Smooth muscle cell of the brain vasculature (primary cell): ENCODE measurements around the gene ZNF184.
A peak's percentile ranks its signal among the peaks of the same experiment; 100 is the strongest.

Source experiments
- DNase-seq: peaks from one replicate; pipeline ENCODE4 v3.0.0-alpha.2; 2012; ENCODE audit warnings: low read depth, low spot score

Gene ZNF184

DNA sequence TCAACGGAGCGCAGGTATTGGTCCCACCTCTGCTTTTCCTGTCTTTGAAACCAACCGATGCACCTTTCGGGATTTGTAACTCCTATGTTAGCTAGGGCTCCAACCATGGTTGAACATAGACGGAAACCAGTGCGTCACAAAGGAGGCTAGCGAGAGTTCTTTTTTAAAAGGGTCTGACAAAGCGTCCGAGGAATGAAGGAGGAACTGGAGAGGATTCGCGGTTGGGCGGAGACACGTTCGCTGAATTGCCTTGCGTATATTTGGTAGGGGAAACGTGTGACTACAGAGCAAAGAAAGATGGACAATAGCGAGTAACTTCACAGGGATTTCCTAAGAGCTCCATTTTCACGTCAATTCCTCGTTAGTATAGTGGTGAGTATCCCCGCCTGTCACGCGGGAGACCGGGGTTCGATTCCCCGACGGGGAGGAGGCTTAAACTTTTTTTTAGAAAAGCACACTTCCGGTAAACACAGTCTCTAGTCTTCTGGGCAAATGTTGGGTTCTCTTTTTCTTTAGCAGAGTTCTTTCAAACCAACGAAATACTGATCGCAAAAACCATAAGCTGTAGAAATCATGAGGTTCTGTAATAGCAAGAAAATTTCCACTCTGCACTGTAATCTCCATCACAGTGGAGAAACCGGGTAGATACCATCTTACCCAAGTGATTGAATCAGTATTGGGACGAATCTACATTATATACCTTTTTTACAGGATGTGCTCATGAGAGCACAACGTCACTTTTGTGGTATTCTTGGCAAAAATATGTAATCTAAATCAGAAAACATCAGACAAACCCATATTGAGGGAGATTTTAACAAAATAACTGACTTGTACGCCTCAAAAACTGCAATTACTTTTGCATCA lies 6.6 kb upstream of the ZNF184 start:
- peak; percentile 65 for DNase-seq

DNA sequence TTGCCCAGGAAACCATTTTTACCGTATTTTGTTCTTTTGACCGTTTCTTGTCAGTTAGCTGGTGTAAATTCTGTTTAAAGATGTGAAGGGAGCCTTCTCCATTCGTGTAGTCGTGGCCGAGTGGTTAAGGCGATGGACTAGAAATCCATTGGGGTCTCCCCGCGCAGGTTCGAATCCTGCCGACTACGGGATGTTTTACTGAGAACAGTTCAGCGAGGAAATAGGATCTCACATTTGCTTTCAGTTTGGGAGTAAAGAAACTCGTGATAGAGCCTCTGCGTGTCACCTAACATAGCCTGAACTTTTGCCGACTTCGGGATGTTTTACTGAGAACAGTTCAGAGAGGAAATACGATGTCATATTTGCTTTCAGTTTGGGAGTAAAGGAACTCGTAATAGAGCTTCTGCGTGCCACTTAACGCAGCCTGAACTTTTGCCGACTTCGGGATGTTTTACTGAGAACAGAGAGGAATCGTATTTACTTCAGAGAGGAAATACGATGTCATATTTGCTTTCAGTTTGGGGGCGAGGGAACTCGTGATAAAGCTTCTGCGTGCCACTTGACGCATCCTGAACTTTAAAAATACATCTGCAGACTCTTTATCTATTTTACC lies 5.9 kb upstream of the ZNF184 start:
- DNase-seq: peak; percentile 77

DNA sequence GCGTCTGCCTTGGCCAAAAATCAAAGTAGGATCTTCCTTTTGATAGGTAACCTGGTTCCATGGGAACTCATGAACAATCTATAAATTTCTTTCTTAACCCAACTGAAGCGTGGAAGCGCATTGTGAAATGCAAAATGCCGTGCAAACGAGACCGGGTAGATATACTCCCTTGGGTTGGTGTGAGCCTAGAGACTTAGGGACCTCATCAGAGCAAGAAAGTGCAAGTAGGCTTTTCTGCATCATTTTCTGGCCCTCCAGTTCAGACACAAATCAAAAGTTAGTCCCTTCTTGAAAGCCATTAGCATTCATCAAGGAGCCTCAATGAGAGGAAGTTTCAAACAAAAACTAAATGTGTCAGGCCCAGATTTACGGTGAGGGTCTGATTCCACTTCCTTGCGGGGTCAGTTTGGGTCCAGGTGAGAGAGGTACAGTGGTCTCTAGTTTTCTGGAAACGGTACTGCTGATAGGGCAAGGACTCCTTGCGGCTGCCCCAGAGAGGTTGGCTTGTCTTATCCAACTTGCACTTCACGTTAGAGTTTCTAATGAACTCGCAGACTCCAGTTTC lies 5.3 kb upstream of the ZNF184 start:
- no peak for DNase-seq

DNA sequence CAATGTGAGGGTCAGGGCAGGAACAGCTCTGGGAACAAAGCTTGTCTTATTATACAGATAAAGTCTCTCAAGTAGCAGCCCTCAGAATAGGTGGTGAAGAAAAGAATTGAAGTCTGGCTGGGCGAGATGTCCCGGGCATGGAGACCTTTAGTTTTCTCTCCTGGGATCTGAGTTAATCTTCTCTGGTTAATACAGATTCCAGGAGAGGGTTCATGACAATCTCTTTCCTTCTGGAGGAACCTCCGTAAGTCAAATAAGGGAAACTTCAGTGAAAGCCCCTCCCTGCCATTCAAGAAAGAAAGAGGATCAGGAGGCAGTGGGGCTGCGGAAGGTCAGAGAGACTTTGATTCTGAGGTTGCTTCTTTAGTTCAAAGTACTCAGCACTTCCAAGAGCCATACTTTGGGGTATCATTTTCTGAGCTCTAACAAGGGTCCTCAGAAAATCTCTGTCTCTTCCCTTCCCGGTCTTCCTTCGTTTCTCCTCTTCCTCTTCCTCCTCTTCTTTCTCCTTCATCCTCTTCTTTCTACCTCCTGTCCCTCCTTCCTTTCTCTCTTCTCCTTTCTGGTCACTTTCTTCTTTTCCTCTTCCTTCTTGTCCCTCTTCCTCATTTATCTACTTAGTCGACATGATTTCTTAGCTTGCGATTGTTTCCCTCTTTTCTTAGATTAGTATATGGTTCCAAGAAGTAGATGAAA lies 4.6 kb upstream of the ZNF184 start:
- no peak for DNase-seq

DNA sequence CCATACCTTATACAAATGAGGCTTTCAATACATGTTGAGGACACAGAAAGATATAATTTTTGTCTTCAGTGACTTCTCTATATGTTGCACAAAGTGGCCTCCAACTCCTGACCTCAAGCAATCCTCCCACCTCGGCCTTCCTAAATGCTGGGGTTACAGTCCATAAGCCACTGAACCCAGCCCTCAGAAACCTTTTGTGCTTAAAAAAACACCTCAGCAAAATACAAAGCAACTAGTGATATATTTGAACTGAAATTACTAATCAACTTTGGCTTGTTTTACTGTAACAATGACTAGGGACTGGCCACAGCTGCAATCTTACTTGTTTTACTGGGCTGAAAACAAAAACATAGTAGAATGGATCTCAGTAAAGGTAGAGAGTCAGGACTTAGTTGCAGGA lies 3.2 kb upstream of the ZNF184 start:
- no peak for DNase-seq

DNA sequence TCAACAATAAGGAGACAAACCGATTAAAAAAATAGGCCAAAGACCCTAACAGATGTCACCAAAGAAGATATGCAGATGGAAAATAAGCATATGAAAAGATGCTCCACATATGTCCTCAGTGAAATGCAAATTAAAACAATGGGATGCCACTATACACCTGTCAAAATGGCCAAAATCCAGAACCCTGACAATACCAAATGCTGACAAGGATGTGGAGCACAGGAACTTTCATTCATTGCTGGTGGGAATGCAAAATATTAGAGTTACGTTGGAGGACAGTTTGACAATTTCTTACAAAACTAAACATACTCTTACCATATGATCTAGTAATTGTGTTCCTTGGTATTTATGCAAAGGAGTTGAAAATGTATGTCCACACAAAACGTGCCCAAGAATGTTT lies 1.8 kb upstream of the ZNF184 start:
- DNase-seq: no peak

DNA sequence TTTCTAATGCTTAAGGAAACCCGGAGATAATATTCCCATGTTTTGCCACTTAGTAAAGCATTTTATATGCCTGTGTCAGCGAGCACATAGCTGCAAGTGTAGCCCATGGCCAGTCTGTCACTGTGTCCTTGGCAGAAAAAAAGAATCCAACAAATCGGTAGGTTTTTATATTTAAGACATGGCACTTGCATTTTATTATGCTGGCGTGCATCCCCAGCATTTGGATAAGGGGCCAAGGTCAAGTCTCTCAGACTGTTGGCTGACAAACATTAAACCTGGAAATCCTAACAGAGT lies 1.2 kb upstream of the ZNF184 start:
- DNase-seq: no peak

DNA sequence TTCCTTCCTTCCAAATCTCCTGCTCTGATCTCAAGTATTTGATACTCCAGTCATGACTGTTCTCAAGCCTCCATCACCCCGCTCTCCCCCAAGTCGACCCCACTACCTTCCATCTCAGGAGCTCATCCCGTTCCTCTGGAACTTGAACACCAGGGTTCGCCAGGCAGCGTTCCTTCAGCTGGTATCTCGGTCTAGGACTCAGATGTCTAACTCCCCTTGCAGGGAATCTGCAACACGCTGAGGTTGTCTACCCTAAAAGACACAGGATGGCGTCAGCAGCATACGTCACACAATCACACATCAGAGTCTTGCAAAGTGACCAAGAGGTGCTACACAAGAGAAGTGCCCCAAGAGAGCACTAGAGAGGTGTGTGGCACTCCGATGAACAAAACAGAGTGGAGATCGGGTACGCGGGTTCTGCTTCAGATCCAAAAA lies 706 bp downstream of the ZNF184 start:
- DNase-seq: peak; percentile 33

DNA sequence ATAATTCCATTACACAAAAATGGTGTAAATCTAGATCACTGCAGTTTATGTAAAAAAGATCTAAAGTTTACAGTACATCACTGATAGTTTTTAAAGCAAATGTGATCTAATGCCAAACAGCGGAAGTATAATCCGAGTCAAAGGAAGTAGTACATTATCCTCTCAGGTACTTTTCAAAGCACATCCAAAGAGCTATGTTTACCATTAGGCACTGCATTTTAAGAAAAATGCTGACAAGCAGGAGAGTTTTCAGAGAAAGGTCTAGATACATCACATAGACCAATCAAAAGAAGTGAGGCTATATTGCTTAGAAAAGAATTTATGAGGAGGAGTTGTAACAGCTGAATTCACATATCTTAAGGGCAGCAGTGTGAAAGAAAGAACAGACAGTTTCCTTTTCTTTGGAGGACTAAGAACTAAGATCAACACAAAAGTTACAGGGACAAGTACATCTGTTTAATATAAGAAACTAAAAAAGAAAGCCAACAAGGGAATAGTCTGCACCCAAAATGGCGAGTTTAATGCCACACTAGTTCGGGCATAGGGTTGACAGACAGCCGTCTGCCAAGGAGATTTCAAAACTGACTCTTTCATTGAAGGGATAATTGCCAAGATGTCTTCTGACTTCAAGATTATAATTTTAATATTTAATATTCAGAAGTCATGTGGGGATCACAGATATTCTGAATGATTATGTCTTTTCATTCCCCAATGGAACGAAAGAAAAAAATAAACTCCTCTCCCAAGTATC lies 1.4 kb downstream of the ZNF184 start:
- no peak for DNase-seq

DNA sequence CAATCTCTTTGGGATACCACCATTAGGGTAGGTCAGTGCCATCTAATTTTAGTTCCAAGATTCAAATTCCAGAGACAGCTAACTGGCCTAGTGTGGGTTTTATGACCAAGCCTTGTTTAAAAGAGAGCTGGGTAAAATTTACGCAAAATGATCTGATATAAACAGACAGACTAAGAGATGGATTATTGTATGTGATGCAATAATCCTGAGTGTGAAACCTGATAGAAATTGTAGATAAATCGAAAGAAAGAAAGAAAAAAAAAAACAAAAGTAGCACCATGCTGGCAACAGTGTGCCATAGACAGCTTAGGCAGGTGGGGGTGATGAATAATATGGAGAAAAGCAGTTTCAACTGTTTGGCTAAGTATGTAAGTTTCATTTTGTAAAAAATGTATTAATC lies 2.9 kb downstream of the ZNF184 start:
- no peak for DNase-seq

DNA sequence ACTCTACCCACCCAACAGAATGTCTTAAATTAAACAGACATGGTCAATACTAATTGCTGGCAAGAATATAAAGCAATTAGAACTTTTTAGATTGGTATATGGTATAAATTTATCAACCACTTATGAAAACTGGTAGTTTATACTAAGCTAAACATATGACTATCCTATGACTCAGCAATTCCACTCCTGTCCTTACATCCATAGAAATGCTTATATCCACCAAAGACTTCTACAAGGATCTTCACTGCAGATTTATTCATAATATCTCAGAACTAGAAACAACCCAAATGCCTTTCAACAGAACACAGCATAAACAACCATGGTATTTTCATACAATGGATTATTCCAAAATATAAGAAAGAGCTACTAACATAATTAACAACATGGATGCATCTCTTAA lies 4.6 kb downstream of the ZNF184 start:
- DNase-seq: no peak

DNA sequence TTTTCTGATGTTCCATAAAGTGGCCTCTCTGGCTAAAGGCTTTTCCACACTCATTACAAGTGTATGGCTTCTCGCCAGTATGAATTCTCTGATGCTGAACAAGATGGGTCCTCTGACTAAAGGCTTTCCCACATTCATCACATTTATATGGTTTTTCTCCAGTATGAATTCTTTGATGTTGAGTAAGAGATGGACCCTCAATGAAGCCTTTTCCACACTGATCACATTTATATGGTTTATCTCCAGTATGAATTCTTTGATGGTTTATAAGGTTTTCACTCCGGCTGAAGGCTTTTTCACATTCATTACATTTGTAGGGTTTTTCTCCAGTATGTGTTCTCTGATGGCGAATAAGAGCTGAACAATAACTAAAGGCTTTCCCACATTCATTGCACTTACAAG lies 20.4 kb downstream of the ZNF184 start:
- no peak for DNase-seq

DNA sequence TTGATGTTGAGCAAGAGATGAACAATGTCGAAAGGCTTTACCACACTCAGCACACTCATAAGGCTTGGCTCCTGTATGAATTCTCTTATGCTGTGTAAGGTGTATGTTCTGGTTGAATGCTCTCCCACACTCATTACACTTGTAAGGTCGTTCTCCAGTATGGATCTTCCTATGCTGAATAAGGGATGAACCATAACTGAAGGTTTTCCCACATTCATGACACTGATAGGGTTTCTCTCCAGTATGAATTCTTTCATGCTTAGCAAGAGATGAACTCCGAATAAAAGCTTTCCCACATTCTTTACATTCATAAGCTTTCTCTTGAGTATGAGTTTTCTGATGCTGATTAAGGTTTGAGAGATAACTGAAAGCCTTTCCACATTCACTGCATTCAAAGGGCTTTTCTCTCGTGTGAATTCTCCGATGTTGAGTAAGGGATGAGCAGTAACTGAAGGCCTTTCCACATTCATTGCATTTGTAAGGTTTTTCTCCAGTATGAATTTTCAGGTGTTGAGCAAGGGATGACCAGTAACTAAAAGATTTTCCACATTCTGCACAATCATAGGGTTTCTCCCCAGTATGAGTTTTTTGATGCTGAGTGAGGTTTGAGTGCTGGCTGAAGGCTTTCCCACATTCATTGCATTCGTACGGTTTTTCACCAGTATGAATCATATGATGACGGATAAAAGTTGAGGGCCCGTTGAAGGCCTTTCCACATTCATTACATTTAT lies 21.1 kb downstream of the ZNF184 start:
- no peak for DNase-seq

DNA sequence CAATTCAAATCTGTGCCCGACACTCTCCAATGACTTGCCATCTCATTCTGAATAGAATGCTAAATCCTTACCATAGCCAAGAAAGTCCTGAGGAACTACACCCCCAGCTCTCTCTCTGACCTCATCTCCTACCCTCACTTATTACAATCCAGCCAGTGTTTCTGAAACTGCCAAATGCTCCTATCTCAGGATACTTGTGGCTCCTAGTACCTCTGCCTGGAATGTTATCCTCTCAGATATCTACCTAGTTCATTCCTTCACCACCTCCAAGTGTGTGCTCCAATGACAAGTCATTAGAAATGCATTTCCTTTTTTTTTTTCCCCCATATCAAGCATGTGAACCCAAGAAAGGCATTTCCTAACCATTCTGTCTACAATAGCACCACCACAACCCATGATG lies 24.4 kb downstream of the ZNF184 start:
- DNase-seq: no peak

DNA sequence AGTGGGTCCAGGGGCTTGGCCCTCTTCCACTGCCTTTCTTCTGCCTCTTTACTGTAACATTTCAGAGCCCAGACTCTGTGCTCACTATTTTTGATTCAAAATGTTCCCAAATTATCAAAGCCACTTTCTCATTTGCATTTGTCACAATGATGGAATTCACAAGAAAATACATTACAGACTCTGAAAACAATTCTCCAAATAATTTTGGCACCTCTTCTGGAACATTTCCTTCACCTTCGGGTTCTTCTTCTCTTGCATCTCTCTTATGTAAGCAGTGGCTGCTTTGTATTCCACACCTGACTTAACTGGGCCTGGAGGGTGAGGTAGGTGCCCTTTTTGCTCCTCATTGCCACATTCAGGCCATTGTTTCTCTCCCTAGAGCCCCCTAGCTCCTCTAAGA lies 30.0 kb downstream of the ZNF184 start:
- no peak for DNase-seq

DNA sequence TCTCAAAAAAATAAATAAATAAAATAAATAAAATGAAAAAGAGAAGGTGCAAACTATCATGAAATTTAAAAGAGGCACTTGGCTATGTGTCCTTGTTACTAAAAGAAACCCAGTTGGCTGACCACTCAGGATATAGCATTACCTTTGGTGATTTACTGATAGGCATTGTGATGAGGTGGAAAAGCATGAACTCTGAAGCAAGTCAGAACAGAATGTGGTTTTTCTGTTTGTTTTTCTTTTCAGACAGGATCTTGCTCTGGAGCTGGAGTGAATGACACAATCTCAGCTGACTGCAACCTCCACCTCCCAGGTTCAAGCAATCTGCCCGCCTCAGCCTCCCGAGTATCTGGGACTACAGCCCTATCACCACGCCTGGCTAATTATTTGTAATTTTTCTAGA lies 31.9 kb downstream of the ZNF184 start:
- DNase-seq: no peak

DNA sequence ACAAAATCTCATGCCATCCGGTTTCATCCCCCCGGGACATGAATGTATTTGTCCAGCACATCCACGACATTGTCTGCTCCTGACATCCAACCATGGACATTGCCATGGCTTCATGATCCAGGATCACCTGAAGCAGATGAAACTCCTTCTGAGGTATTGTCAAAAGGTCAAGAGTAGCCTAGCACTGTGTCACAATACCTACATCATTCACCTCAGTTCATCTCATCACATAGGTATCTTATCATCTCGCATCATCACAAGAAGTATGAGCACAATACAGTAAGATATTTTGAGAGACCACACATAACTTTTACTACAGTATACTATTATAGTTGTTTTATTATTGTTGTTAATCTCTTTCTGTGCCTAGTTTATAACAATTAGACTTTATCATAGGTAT lies 33.5 kb downstream of the ZNF184 start:
- DNase-seq: no peak

DNA sequence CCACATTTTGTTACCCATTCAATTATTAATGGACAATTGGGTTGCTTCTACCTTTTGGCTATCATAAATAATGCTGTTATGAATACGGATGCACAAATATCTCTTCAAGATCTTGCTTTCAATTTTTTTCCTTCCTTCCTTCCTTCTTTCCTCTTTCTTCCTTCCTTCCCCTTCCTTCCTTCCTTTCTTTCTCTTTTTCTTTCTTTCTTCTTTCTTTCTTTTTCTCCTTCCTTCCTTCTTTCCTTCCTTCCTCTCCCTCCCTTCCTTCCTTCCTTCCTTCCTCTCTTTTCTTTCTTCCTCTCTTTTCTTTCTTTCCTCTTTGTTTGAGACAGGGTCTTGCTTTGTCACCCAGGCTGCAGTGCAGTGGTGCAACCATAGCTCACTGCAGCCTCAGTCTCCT lies 39.2 kb downstream of the ZNF184 start:
- no peak for DNase-seq

DNA sequence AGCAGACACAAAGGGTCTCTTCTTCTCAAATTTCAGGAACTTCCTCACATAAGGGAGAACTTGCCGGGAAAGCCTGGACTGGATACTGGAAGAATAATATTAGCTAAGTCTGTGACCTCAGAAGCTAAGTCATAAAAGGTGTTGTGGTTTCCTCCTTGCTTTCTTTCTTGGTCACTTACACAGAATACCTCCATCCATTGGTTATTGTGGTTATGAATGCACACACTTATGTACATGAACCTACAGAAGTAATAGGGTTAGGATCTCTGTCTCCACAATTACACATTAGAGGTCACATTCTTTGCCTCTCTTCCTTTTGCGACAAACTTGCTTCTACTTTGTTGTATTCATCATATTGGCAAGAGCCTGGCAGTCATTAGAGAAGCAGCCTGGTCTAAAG lies 43.9 kb downstream of the ZNF184 start:
- no peak for DNase-seq

DNA sequence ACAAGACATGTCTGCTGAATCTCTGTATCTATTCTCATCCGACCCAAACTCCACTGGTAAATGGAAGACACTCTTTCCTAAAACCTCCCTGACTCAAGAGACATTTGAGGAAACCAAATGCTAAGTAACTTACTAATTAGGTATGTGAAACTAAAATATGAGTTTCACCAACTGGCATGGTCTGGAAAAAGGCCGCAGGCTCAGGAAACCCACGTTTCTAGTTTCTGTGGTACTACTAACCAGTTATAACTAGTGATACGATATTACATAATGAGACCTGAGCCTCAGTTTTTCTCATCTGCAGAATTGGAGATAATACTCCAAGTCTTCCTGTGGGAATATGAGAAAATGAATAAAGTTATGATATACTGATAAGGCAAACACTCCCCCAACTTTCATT lies 44.4 kb downstream of the ZNF184 start:
- DNase-seq: no peak

DNA sequence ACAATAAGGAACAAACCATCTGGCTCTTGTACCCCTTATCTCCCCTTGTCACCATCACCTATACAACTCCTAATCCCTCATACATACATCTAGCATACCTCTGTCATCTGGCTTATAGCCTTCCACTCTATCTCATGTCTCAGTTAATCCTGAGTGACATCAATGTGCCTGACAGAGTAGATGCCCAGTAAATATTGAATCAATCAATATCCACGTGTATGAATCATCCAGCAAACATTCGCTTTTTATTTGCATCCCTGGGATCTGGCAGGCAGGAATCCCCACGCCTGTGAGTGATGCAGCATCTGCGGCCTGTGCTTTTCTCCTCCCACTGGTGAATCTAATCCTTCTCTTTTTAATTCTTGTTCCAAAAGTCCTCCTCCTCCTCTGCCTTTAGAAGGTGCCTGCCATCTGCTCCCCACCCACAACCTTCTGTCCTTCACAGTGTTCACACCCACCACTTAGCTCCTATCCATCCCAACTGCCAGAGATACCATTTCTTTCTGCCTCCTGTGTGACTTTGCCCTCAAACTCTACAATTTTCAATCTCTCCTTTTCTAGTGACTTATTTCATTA lies 46.8 kb downstream of the ZNF184 start:
- DNase-seq: no peak
